HepG2 (cell line): ENCODE data around the gene BBC3.

Source experiments
- CTCF ChIP-seq: sonication (generic); formaldehyde crosslinking; IDR thresholded peaks from 2 replicates; pipeline ENCODE4 v1.5.0; 2020; ENCODE audit warnings: mild to moderate bottlenecking, missing genetic modification reagents, moderate library complexity
- ELF1 ChIP-seq: sonication (generic); formaldehyde crosslinking; IDR thresholded peaks from 2 replicates; pipeline ENCODE4 v1.4.0; 2020; ENCODE audit warnings: missing genetic modification reagents
- GMEB1 ChIP-seq: sonication (generic); formaldehyde crosslinking; IDR thresholded peaks from 2 replicates; pipeline ENCODE4 v1.5.1; 2020; ENCODE audit warnings: missing genetic modification reagents, mild to moderate bottlenecking, borderline replicate concordance
- HDAC2 ChIP-seq: sonication (generic); formaldehyde crosslinking; IDR thresholded peaks from 2 replicates; pipeline ENCODE4 v1.4.0; 2020; ENCODE audit warnings: missing genetic modification reagents
- HOXA7 ChIP-seq: sonication (generic); formaldehyde crosslinking; IDR thresholded peaks from 2 replicates; pipeline ENCODE4 v1.8.1; 2022; ENCODE audit warnings: mild to moderate bottlenecking, missing genetic modification reagents, moderate library complexity
- PLSCR1 ChIP-seq: sonication (generic); formaldehyde crosslinking; IDR thresholded peaks from 2 replicates; pipeline ENCODE4 v1.5.0; 2020; ENCODE audit warnings: missing genetic modification reagents, mild to moderate bottlenecking, borderline replicate concordance
- RFX1 ChIP-seq: fragments of 450-650 bp; IDR thresholded peaks from 2 replicates; pipeline ENCODE4 v1.6.1; 2017
- ZBTB34 ChIP-seq: sonication (generic); formaldehyde crosslinking; IDR thresholded peaks from 2 replicates; pipeline ENCODE4 v1.8.0; 2022; ENCODE audit warnings: mild to moderate bottlenecking, missing genetic modification reagents
- ZMAT5 ChIP-seq: sonication (generic); formaldehyde crosslinking; IDR thresholded peaks from 2 replicates; pipeline ENCODE4 v1.5.0; 2020; ENCODE audit warnings: mild to moderate bottlenecking, low read depth, missing genetic modification reagents, borderline replicate concordance
- ZNF501 ChIP-seq: sonication (generic); formaldehyde crosslinking; IDR thresholded peaks from 2 replicates; pipeline ENCODE4 v1.5.1; 2020; ENCODE audit warnings: mild to moderate bottlenecking, moderate library complexity, missing genetic modification reagents
- ZNF644 ChIP-seq: IDR thresholded peaks from 2 replicates; pipeline ENCODE4 v1.6.1; 2016; ENCODE audit warnings: low read depth

GRCh38 chr19:47203254-47203653, 27.7 kb downstream of the BBC3 start:
- TF ChIP-seq ZNF644 = no peak
- no peak for TF ChIP-seq HDAC2 (CRISPR knock-in tag)
- TF ChIP-seq ELF1 = no peak
- TF ChIP-seq ZMAT5 (CRISPR knock-in tag) = no peak
- no peak for TF ChIP-seq ZBTB34 (CRISPR knock-in tag)
- no peak for TF ChIP-seq HOXA7
- TF ChIP-seq ZNF501 (CRISPR knock-in tag) = no peak
- TF ChIP-seq GMEB1 (CRISPR knock-in tag) = no peak
- no peak for TF ChIP-seq PLSCR1 (CRISPR knock-in tag)
- no peak for TF ChIP-seq RFX1
- TF ChIP-seq CTCF = no peak
